WTC11 (cell line): Measurements from ENCODE around the gene KRT36. TPM values are rescaled to one million over a fixed set of nuclear protein-coding genes. Genes with fewer than 3 reads are reported as not detected.

Experiments used
- ATAC-seq: fragments of 200-7000 bp; cut with Tn5 transposase; 2 replicates; pipeline ENCODE4 v1.10.0; 2021; ENCODE audit warnings: mild to moderate bottlenecking, moderate library complexity
- CTCF ChIA-PET: fragments of 300-600 bp; sonication (Branson Sonifier 250); formaldehyde crosslinking; loops from one replicate; lab custom pipeline; 2021; ENCODE audit warnings: antibody characterized with exemption; lab: Charles Lee
- POLR2A ChIA-PET: fragments of 350-600 bp; sonication (Branson Sonifier 250); formaldehyde crosslinking; loops from one replicate; lab custom pipeline; 2021; ENCODE audit warnings: antibody characterized with exemption; lab: Charles Lee
- DNase-seq: peaks from one replicate; pipeline ENCODE4 v3.0.0; 2021; ENCODE audit warnings: low spot score
- H3K27ac Mint-ChIP-seq: 2 replicates; pipeline ENCODE4 v1.8.0; 2021; ENCODE audit warnings: mixed read lengths
- H3K27me3 Mint-ChIP-seq: 2 replicates; pipeline ENCODE4 v1.8.0; 2021; ENCODE audit warnings: low read depth, mild to moderate bottlenecking, moderate library complexity, mixed read lengths
- H3K36me3 Mint-ChIP-seq: 2 replicates; pipeline ENCODE4 v1.8.0; 2021; ENCODE audit warnings: mixed read lengths
- H3K4me1 Mint-ChIP-seq: 2 replicates; pipeline ENCODE4 v1.8.0; 2022; ENCODE audit warnings: mixed read lengths
- H3K4me3 Mint-ChIP-seq: 2 replicates; pipeline ENCODE4 v1.8.0; 2021; ENCODE audit warnings: mild to moderate bottlenecking, moderate library complexity, mixed read lengths
- H3K9me3 Mint-ChIP-seq: 2 replicates; pipeline ENCODE4 v1.8.0; 2021; ENCODE audit warnings: mixed read lengths
- ARID4B ChIP-seq: sonication (generic); formaldehyde crosslinking; IDR thresholded peaks from 2 replicates; pipeline ENCODE4 v1.8.0; 2023; ENCODE audit warnings: missing genetic modification reagents, mild to moderate bottlenecking, borderline replicate concordance
- GABPB1 ChIP-seq: sonication (generic); formaldehyde crosslinking; IDR thresholded peaks from 2 replicates; pipeline ENCODE4 v1.8.1; 2023; ENCODE audit warnings: mild to moderate bottlenecking, missing genetic modification reagents
- HMGA2 ChIP-seq: fragments of 250-450 bp; sonication (Bioruptor Pico); IDR thresholded peaks from 2 replicates; pipeline ENCODE4 v1.4.0; 2021; ENCODE audit warnings: mild to moderate bottlenecking, moderate library complexity
- JAZF1 ChIP-seq: fragments of 250-450 bp; sonication (Bioruptor Pico); IDR thresholded peaks from 2 replicates; pipeline ENCODE4 v1.9.0; 2021; ENCODE audit warnings: moderate library complexity, mild to moderate bottlenecking, inconsistent platforms
- NR1H2 ChIP-seq: sonication (generic); formaldehyde crosslinking; IDR thresholded peaks from 2 replicates; pipeline ENCODE4 v1.9.0; 2021; ENCODE audit warnings: mild to moderate bottlenecking, moderate library complexity, missing genetic modification reagents
- RORB ChIP-seq: fragments of 250-450 bp; sonication (Bioruptor Pico); IDR thresholded peaks from 2 replicates; pipeline ENCODE4 v1.9.0; 2021; ENCODE audit warnings: mild to moderate bottlenecking
- TEAD1 ChIP-seq: sonication (generic); formaldehyde crosslinking; IDR thresholded peaks from 2 replicates; pipeline ENCODE4 v1.8.0; 2022; ENCODE audit warnings: mild to moderate bottlenecking, missing genetic modification reagents
- TEAD4 ChIP-seq: sonication (generic); formaldehyde crosslinking; IDR thresholded peaks from 2 replicates; pipeline ENCODE4 v1.8.0; 2022; ENCODE audit warnings: mild to moderate bottlenecking, missing genetic modification reagents
- ZNF219 ChIP-seq: sonication (generic); formaldehyde crosslinking; IDR thresholded peaks from 2 replicates; pipeline ENCODE4 v1.8.0; 2023; ENCODE audit warnings: missing genetic modification reagents, mild to moderate bottlenecking, borderline replicate concordance
- ZNF416 ChIP-seq: fragments of 250-450 bp; sonication (Bioruptor Pico); IDR thresholded peaks from 2 replicates; pipeline ENCODE4 v1.9.0; 2021; ENCODE audit warnings: mild to moderate bottlenecking, inconsistent platforms
- ZSCAN18 ChIP-seq: fragments of 250-450 bp; sonication (Bioruptor Pico); IDR thresholded peaks from 2 replicates; pipeline ENCODE4 v2.1.2; 2022; ENCODE audit warnings: mild to moderate bottlenecking, moderate library complexity
- total RNA-seq: library from RNA; stranded (reverse); gene quantifications from 3 replicates; pipeline ENCODE4 v1.2.3, GENCODE V29; 2021

Gene KRT36
- total RNA-seq, 1 experiment from 2014 or later = not detected

DNA sequence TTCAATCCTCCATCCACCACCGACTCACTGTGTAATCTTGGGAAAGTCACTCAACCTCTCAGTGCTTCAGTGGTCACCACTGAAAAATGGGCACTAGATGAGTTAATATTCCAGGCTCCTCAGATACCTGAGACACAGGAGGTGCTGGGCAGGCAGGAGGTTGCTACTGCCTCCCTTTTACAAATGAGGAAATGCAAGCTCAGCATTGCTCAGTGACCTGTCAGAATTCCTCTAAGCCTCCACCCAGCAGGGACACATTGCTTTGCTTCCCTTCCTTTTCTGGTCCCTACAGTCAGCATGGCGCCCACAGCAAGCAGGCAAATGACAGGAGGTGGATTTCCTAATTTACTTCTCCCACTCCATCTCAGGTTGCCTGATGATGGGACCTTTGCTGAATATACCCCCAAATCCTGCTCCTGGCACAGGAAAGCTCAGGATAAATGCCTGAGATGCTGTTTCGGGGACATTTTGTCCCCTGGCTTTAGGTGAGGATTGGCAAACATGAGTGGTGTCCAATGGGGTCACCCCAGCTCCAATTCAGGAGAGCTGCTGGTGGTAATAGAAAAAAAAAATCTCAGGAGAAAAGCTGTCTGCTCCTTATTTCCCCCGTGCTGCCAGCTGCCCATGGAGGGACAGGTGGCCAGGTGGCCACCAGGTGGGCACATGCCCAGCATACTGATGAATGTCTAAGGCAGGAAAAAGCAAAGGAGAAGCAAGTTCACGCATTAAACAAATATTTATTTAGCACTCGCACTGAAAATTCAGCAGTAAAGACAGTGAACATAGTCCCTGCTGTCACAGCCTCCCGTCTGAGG is 20.7 kb upstream of the KRT36 start:
- H3K36me3 Mint-ChIP-seq = no peaks in the 10 kb centered on the region
- no peaks in the 10 kb centered on the region for H3K9me3 Mint-ChIP-seq
- POLR2A ChIA-PET = interaction anchor here (0.6 to 1.0 kb wide), 2 partner anchors 18 to 629 kb away, joined by 3 to 6 read pairs; partner anchors contain the start of gene KRT19
- DNase-seq (no peak), ATAC-seq (peak; percentile 72)
- H3K4me1 Mint-ChIP-seq = peaks cover 22% of the 10 kb centered on the region
- peak overlapping the region; percentile 41; the same call in 1 of the 2 replicates for H3K27ac Mint-ChIP-seq
- CTCF ChIA-PET = interaction anchor here (0.7 to 15.4 kb wide), 8 partner anchors 19 to 187 kb away, joined by 3 to 116 read pairs (median 4); partner anchors contain the start of gene KRT19
- H3K4me3 Mint-ChIP-seq = no peak overlapping the region
- TF ChIP-seq JAZF1 (CRISPR knock-in tag) (no peak), HMGA2 (no peak), ZNF219 (no peak)
- TF ChIP-seq, all 79 proteins: peak for 0
- no peaks in the 10 kb centered on the region; the same call in 1 of the 2 replicates for H3K27me3 Mint-ChIP-seq

- DNase-seq (no peak), ATAC-seq (no peak)
- ChIA-PET CTCF (interaction anchor here (0.6 to 15.4 kb wide), 4 partner anchors 20 to 155 kb away, joined by 3 to 116 read pairs (median 9); no protein-coding TSS in a partner anchor), POLR2A (interaction anchor here (0.5 kb wide), 1 partner anchor 11 kb away, joined by 3 read pairs; the partner anchor contains the start of gene KRT15)
- Mint-ChIP-seq H3K27ac (no peak overlapping the region), H3K36me3 (no peaks in the 10 kb centered on the region), H3K9me3 (no peaks in the 10 kb centered on the region), H3K4me1 (peaks cover 17% of the 10 kb centered on the region), H3K27me3 (no peaks in the 10 kb centered on the region; the same call in 1 of the 2 replicates), H3K4me3 (no peak overlapping the region)
- TF ChIP-seq RORB (no peak), NR1H2 (CRISPR knock-in tag) (no peak), ZSCAN18 (CRISPR knock-in tag) (no peak), ARID4B (CRISPR knock-in tag) (no peak), TEAD4 (no peak)
Measured at GRCh38 chr17:41507315-41507880, 17.7 kb upstream of the KRT36 start.

DNA sequence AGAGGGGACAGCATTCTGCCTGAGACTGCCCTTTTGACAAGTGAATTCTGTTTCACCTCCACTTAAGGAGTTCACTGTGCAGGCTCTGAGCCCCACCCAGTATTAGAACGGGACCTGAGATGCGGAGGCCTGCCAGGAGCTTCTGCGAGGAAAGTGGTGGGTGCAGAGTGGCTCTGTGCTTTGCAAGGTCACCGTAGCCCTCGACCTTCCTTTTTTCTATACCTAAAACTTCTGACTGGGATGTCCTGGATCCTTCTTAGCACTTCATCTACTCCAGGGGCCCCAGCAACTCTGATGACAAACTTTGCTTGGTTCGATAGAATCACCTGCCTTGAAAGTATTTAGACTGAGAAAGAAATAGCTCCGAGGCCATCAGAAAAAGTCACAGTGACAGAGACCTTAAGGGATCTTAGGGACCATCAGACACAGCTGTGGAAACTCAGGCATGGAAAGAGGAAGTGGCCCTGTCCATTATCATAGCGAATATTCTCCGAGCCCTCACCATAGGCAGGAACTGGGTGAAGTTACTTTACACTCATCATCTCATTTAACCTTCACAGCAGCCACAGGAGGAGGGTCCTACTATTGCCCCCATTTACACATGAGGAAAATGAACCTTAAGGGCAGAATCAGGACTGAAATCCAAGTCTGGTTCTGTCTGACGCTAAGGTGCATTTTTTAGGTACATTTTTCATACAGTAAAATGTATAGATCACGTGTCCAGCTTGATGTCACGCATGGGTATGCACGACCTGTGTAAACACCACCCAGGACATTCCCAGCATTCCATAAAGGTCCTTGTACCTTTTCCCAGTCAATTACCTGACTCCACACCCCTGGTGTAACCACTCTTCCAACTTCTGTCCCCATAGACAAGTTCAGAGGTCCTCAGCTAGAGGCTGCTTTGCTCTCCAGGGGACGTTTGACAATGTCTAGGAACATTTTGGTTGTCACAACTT is 16.4 kb upstream of the KRT36 start:
- Mint-ChIP-seq H3K4me1 (peaks cover 19% of the 10 kb centered on the region), H3K36me3 (no peaks in the 10 kb centered on the region), H3K27ac (no peak overlapping the region), H3K4me3 (no peak overlapping the region), H3K9me3 (no peaks in the 10 kb centered on the region), H3K27me3 (no peaks in the 10 kb centered on the region; the same call in 1 of the 2 replicates)
- ATAC-seq (no peak), DNase-seq (no peak)
- CTCF ChIA-PET = interaction anchor here (1.0 to 15.4 kb wide), 6 partner anchors 19 to 160 kb away, joined by 3 to 116 read pairs (median 6); no protein-coding TSS in a partner anchor
- POLR2A ChIA-PET = interaction anchor here (1.6 kb wide), 1 partner anchor 22 kb away, joined by 3 read pairs; the partner anchor contains the start of gene KRT19
- TF ChIP-seq TEAD1 (CRISPR knock-in tag) (no peak), ZNF416 (CRISPR knock-in tag) (no peak), GABPB1 (CRISPR knock-in tag) (no peak)
- TF ChIP-seq, all 79 proteins: peak for 0
